ENCODE data around the gene SYNDIG1. TPM values are rescaled to one million over a fixed set of nuclear protein-coding genes. Genes with fewer than 3 reads are reported as not detected.

The SYNDIG1 gene
- total and polyA plus RNA-seq, 4 donors: 23.9 to 46.4 (median 33.1) TPM

GRCh38 chr20:24576447-24576846 lies 107.0 kb downstream of the SYNDIG1 start:
- WGBS (ENCODE audit: insufficient coverage): 92% methylated on average over 10 of the region's 11 CpGs
- H3K4me3 ChIP-seq (ENCODE audit: low read depth, low read length): no peak overlapping the region
- no peak for DNase-seq (ENCODE audit: low read depth in 4 of 6, low spot score in 6 of 6)
- H3K27ac ChIP-seq (ENCODE audit: low read depth, low read length): no peak overlapping the region
- H3K27me3 ChIP-seq (ENCODE audit: control insufficient read depth, insufficient read depth, low read length): no peaks in the 10 kb centered on the region
- no peaks in the 10 kb centered on the region for H3K9me3 ChIP-seq (ENCODE audit: control insufficient read depth, insufficient read depth, low read length)
- no peaks in the 10 kb centered on the region for H3K36me3 ChIP-seq (ENCODE audit: control insufficient read depth, insufficient read depth, low read length)
- peaks cover 4% of the 10 kb centered on the region for H3K4me1 ChIP-seq (ENCODE audit: control insufficient read depth, insufficient read depth, low read length)

- H3K36me3 ChIP-seq (ENCODE audit: control insufficient read depth, insufficient read depth, low read length): peaks cover 7% of the 10 kb centered on the region
- WGBS (ENCODE audit: insufficient coverage): 98% methylated on average over 10 of the region's 10 CpGs
- no peaks in the 10 kb centered on the region for H3K9me3 ChIP-seq (ENCODE audit: control insufficient read depth, insufficient read depth, low read length)
- peaks cover 4% of the 10 kb centered on the region for H3K4me1 ChIP-seq (ENCODE audit: control insufficient read depth, insufficient read depth, low read length)
- no peaks in the 10 kb centered on the region for H3K27me3 ChIP-seq (ENCODE audit: control insufficient read depth, insufficient read depth, low read length)
- no peak overlapping the region for H3K27ac ChIP-seq (ENCODE audit: low read depth, low read length)
- no peak for DNase-seq (ENCODE audit: low read depth in 4 of 6, low spot score in 6 of 6)
- no peak overlapping the region for H3K4me3 ChIP-seq (ENCODE audit: low read depth, low read length)
Measured at GRCh38 chr20:24577271-24577909, 108.0 kb downstream of the SYNDIG1 start.

- peaks cover 10% of the 10 kb centered on the region for H3K36me3 ChIP-seq (ENCODE audit: control insufficient read depth, insufficient read depth, low read length)
- peaks cover 4% of the 10 kb centered on the region for H3K4me1 ChIP-seq (ENCODE audit: control insufficient read depth, insufficient read depth, low read length)
- no peak for DNase-seq (ENCODE audit: low read depth in 4 of 6, low spot score in 6 of 6)
- 80% methylated on average over 12 of the region's 19 CpGs for WGBS (ENCODE audit: insufficient coverage)
- H3K4me3 ChIP-seq (ENCODE audit: low read depth, low read length): no peak overlapping the region
- no peaks in the 10 kb centered on the region for H3K27me3 ChIP-seq (ENCODE audit: control insufficient read depth, insufficient read depth, low read length)
- no peak overlapping the region for H3K27ac ChIP-seq (ENCODE audit: low read depth, low read length)
- no peaks in the 10 kb centered on the region for H3K9me3 ChIP-seq (ENCODE audit: control insufficient read depth, insufficient read depth, low read length)
Measured at GRCh38 chr20:24578567-24579415, 109.4 kb downstream of the SYNDIG1 start.

GRCh38 chr20:24579475-24579874 lies 110.0 kb downstream of the SYNDIG1 start:
- Histone ChIP-seq H3K36me3 (ENCODE audit: control insufficient read depth, insufficient read depth, low read length) (peaks cover 10% of the 10 kb centered on the region), H3K9me3 (ENCODE audit: control insufficient read depth, insufficient read depth, low read length) (no peaks in the 10 kb centered on the region), H3K4me1 (ENCODE audit: control insufficient read depth, insufficient read depth, low read length) (peaks cover 7% of the 10 kb centered on the region), H3K27me3 (ENCODE audit: control insufficient read depth, insufficient read depth, low read length) (no peaks in the 10 kb centered on the region), H3K27ac (ENCODE audit: low read depth, low read length) (no peak overlapping the region), H3K4me3 (ENCODE audit: low read depth, low read length) (no peak overlapping the region)
- DNase-seq (ENCODE audit: low read depth in 4 of 6, low spot score in 6 of 6): no peak
- 90% methylated on average over 9 of the region's 10 CpGs for WGBS (ENCODE audit: insufficient coverage)

- Histone ChIP-seq H3K4me3 (ENCODE audit: low read depth, low read length) (no peak overlapping the region), H3K9me3 (ENCODE audit: control insufficient read depth, insufficient read depth, low read length) (no peaks in the 10 kb centered on the region), H3K36me3 (ENCODE audit: control insufficient read depth, insufficient read depth, low read length) (peaks cover 14% of the 10 kb centered on the region), H3K27me3 (ENCODE audit: control insufficient read depth, insufficient read depth, low read length) (no peaks in the 10 kb centered on the region), H3K4me1 (ENCODE audit: control insufficient read depth, insufficient read depth, low read length) (peaks cover 12% of the 10 kb centered on the region), H3K27ac (ENCODE audit: low read depth, low read length) (no peak overlapping the region)
- DNase-seq (ENCODE audit: low read depth in 4 of 6, low spot score in 6 of 6): no peak
- 80% methylated on average over 1 of the region's 8 CpGs for WGBS (ENCODE audit: insufficient coverage)
Measured at GRCh38 chr20:24580006-24580405, 110.6 kb downstream of the SYNDIG1 start.

GRCh38 chr20:24580855-24581254 lies 111.4 kb downstream of the SYNDIG1 start:
- WGBS (ENCODE audit: insufficient coverage): 92% methylated on average over 8 of the region's 10 CpGs
- H3K27ac ChIP-seq (ENCODE audit: low read depth, low read length): no peak overlapping the region
- peaks cover 19% of the 10 kb centered on the region for H3K36me3 ChIP-seq (ENCODE audit: control insufficient read depth, insufficient read depth, low read length)
- no peak overlapping the region for H3K4me3 ChIP-seq (ENCODE audit: low read depth, low read length)
- H3K27me3 ChIP-seq (ENCODE audit: control insufficient read depth, insufficient read depth, low read length): no peaks in the 10 kb centered on the region
- H3K9me3 ChIP-seq (ENCODE audit: control insufficient read depth, insufficient read depth, low read length): no peaks in the 10 kb centered on the region
- DNase-seq (ENCODE audit: low read depth in 4 of 6, low spot score in 6 of 6): peak in 1 of 6 donors; percentile 31
- H3K4me1 ChIP-seq (ENCODE audit: control insufficient read depth, insufficient read depth, low read length): peaks cover 12% of the 10 kb centered on the region

GRCh38 chr20:24581443-24582170 lies 112.2 kb downstream of the SYNDIG1 start:
- no peak overlapping the region for H3K4me3 ChIP-seq (ENCODE audit: low read depth, low read length)
- H3K27ac ChIP-seq (ENCODE audit: low read depth, low read length): no peak overlapping the region
- WGBS (ENCODE audit: insufficient coverage): 98% methylated on average over 6 of the region's 13 CpGs
- peaks cover 21% of the 10 kb centered on the region for H3K36me3 ChIP-seq (ENCODE audit: control insufficient read depth, insufficient read depth, low read length)
- no peaks in the 10 kb centered on the region for H3K27me3 ChIP-seq (ENCODE audit: control insufficient read depth, insufficient read depth, low read length)
- H3K4me1 ChIP-seq (ENCODE audit: control insufficient read depth, insufficient read depth, low read length): peaks cover 17% of the 10 kb centered on the region
- no peaks in the 10 kb centered on the region for H3K9me3 ChIP-seq (ENCODE audit: control insufficient read depth, insufficient read depth, low read length)
- no peak for DNase-seq (ENCODE audit: low read depth in 4 of 6, low spot score in 6 of 6)

- Histone ChIP-seq H3K9me3 (ENCODE audit: control insufficient read depth, insufficient read depth, low read length) (no peaks in the 10 kb centered on the region), H3K4me3 (ENCODE audit: low read depth, low read length) (no peak overlapping the region), H3K4me1 (ENCODE audit: control insufficient read depth, insufficient read depth, low read length) (peaks cover 25% of the 10 kb centered on the region), H3K36me3 (ENCODE audit: control insufficient read depth, insufficient read depth, low read length) (peaks cover 21% of the 10 kb centered on the region), H3K27me3 (ENCODE audit: control insufficient read depth, insufficient read depth, low read length) (no peaks in the 10 kb centered on the region), H3K27ac (ENCODE audit: low read depth, low read length) (no peak overlapping the region)
- DNase-seq (ENCODE audit: low read depth in 4 of 6, low spot score in 6 of 6): no peak
- 79% methylated on average over 15 of the region's 15 CpGs for WGBS (ENCODE audit: insufficient coverage)
Measured at GRCh38 chr20:24582373-24583168, 113.1 kb downstream of the SYNDIG1 start.

GRCh38 chr20:24583169-24583792 lies 113.9 kb downstream of the SYNDIG1 start:
- no peaks in the 10 kb centered on the region for H3K27me3 ChIP-seq (ENCODE audit: control insufficient read depth, insufficient read depth, low read length)
- H3K9me3 ChIP-seq (ENCODE audit: control insufficient read depth, insufficient read depth, low read length): no peaks in the 10 kb centered on the region
- H3K36me3 ChIP-seq (ENCODE audit: control insufficient read depth, insufficient read depth, low read length): peaks cover 21% of the 10 kb centered on the region
- no peak overlapping the region for H3K4me3 ChIP-seq (ENCODE audit: low read depth, low read length)
- H3K27ac ChIP-seq (ENCODE audit: low read depth, low read length): no peak overlapping the region
- WGBS (ENCODE audit: insufficient coverage): 81% methylated on average over 11 of the region's 13 CpGs
- H3K4me1 ChIP-seq (ENCODE audit: control insufficient read depth, insufficient read depth, low read length): peaks cover 32% of the 10 kb centered on the region
- no peak for DNase-seq (ENCODE audit: low read depth in 4 of 6, low spot score in 6 of 6)

Data from spinal cord (tissue), 10 donors.